MCF 10A (cell line): ENCODE results near the gene FAIM2. TPM values are rescaled to one million over a fixed set of nuclear protein-coding genes. Genes with fewer than 3 reads are reported as not detected.

Experiments
- BruUV-seq: library from RNA; stranded (reverse); fragments of 400-500 nt; replicated peaks from 2 replicates; lab custom pipeline; 2021; lab: Mats Ljungman, UMichigan
- CTCF ChIA-PET: fragments of 300-600 bp; sonication (Branson Sonifier 250); formaldehyde crosslinking; extraction: SDS; loops from one replicate; lab custom pipeline; 2021; ENCODE audit warnings: antibody characterized with exemption, inconsistent platforms; lab: Yijun Ruan, JAX
- POLR2A ChIA-PET: fragments of 300-600, 350-650 bp; sonication (Branson Sonifier 250); formaldehyde crosslinking; extraction: SDS; loops from one replicate; lab custom pipeline; 2020; ENCODE audit warnings: antibody characterized with exemption, inconsistent platforms; lab: Yijun Ruan, JAX
- DNase-seq: peaks from one replicate; pipeline ENCODE4 v3.0.0-alpha.2; 2018; ENCODE audit not compliant: unreplicated experiment
- H3K27ac Mint-ChIP-seq: one replicate; pipeline ENCODE4 v1.8.0; 2022; ENCODE audit warnings: mild to moderate bottlenecking, low read depth, mixed read lengths; ENCODE audit not compliant: unreplicated experiment
- H3K27me3 Mint-ChIP-seq: one replicate; pipeline ENCODE4 v1.8.0; 2022; ENCODE audit warnings: mixed read lengths; ENCODE audit not compliant: insufficient read depth, unreplicated experiment
- H3K36me3 Mint-ChIP-seq: one replicate; pipeline ENCODE4 v1.8.0; 2022; ENCODE audit warnings: mild to moderate bottlenecking, moderate library complexity, mixed read lengths; ENCODE audit not compliant: insufficient read depth, unreplicated experiment
- H3K4me1 Mint-ChIP-seq: one replicate; pipeline ENCODE4 v1.8.0; 2022; ENCODE audit warnings: mixed read lengths; ENCODE audit not compliant: insufficient read depth, unreplicated experiment
- H3K4me3 Mint-ChIP-seq: one replicate; pipeline ENCODE4 v1.8.0; 2022; ENCODE audit warnings: mild to moderate bottlenecking, moderate library complexity, mixed read lengths; ENCODE audit not compliant: unreplicated experiment
- H3K9me3 Mint-ChIP-seq: one replicate; pipeline ENCODE4 v1.8.0; 2022; ENCODE audit warnings: mixed read lengths; ENCODE audit not compliant: unreplicated experiment
- intact Hi-C: fragments of 100-400 bp; cut with micrococcal nuclease; formaldehyde crosslinking; loops from 2 replicates; pipeline ENCODE4 v1.14.1; 2022
- total RNA-seq: library from RNA; stranded (reverse); gene quantifications from 2 replicates; pipeline ENCODE4 v1.2.3, GENCODE V29; 2022
- TF ChIP-seq, protein P1 (sequence below): fragments of 200-600 bp; IDR thresholded peaks from one replicate; pipeline ENCODE4 v1.8.0; 2022; ENCODE audit warnings: antibody characterized with exemption, mild to moderate bottlenecking; ENCODE audit not compliant: unreplicated experiment

Gene FAIM2
- total RNA-seq, 1 experiment from 2014 or later: not detected

DNA sequence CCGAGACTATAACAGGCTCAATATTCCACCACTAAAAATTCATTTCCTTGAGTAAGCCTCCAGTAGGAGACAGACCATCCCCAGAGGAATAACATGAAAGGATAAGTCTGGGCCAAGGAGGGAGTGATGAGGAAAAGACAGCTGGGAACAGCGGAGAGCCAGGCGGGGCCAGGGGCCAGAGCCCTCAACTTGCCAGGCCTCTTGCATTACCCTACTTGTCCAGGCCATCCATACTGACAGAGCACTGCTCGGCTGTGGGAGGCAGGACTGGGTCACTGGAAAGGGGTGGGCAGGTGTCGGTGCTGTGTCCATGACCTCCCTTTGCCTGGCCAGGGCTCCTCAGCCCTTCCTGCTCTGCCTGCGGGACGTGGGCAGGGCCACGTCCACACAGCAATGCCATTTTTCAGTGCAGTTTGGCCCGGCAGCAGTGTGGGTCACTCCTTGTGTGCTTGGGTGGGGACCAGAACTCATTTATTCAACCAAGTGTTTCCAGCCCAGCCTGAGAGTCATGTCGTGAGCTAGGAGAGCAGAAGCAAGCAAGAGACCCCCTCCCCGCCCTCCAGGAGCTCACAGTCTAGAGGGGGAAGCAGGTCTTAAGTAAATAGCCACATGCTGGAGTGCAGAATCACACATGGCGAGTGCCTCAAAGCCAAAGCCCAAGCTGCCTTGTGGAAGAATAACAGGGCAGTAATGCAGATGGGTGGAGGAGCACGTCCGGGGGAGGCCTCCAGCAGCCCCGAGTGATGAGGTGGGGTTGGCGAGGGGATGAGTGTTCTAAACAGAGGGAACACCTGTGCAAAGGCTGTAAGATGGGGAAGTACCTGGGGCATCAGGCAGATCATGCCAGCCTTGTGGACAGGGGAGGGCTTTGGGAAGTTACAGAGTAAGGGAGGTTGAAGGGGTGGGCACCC lies 8.9 kb upstream of the FAIM2 start:
- BruUV-seq: no TSS peak
- H3K4me3 Mint-ChIP-seq: no peak overlapping the region
- H3K4me1 Mint-ChIP-seq: no peaks in the 10 kb centered on the region
- TF ChIP-seq, protein P1, sequence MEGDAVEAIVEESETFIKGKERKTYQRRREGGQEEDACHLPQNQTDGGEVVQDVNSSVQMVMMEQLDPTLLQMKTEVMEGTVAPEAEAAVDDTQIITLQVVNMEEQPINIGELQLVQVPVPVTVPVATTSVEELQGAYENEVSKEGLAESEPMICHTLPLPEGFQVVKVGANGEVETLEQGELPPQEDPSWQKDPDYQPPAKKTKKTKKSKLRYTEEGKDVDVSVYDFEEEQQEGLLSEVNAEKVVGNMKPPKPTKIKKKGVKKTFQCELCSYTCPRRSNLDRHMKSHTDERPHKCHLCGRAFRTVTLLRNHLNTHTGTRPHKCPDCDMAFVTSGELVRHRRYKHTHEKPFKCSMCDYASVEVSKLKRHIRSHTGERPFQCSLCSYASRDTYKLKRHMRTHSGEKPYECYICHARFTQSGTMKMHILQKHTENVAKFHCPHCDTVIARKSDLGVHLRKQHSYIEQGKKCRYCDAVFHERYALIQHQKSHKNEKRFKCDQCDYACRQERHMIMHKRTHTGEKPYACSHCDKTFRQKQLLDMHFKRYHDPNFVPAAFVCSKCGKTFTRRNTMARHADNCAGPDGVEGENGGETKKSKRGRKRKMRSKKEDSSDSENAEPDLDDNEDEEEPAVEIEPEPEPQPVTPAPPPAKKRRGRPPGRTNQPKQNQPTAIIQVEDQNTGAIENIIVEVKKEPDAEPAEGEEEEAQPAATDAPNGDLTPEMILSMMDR: no peak
- no peaks in the 10 kb centered on the region for H3K9me3 Mint-ChIP-seq
- H3K27ac Mint-ChIP-seq: no peak overlapping the region
- no peaks in the 10 kb centered on the region for H3K27me3 Mint-ChIP-seq
- intact Hi-C loops: no loop called here
- ChIA-PET CTCF (interaction anchor here (0.6 to 1.0 kb wide), 2 partner anchors 14 to 276 kb away, joined by 3 to 4 read pairs; no protein-coding TSS in a partner anchor), POLR2A (no interaction called here)
- no peak for DNase-seq
- H3K36me3 Mint-ChIP-seq: peaks cover 5% of the 10 kb centered on the region

GRCh38 chr12:49911213-49911605 lies 7.5 kb upstream of the FAIM2 start:
- Mint-ChIP-seq H3K4me3 (no peak overlapping the region), H3K9me3 (no peaks in the 10 kb centered on the region), H3K4me1 (no peaks in the 10 kb centered on the region), H3K27ac (no peak overlapping the region), H3K36me3 (peaks cover 5% of the 10 kb centered on the region), H3K27me3 (no peaks in the 10 kb centered on the region)
- TF ChIP-seq, protein P1: no peak
- intact Hi-C loops: no loop called here
- POLR2A ChIA-PET: no interaction called here
- BruUV-seq: no TSS peak
- CTCF ChIA-PET: no interaction called here
- DNase-seq: no peak

DNA sequence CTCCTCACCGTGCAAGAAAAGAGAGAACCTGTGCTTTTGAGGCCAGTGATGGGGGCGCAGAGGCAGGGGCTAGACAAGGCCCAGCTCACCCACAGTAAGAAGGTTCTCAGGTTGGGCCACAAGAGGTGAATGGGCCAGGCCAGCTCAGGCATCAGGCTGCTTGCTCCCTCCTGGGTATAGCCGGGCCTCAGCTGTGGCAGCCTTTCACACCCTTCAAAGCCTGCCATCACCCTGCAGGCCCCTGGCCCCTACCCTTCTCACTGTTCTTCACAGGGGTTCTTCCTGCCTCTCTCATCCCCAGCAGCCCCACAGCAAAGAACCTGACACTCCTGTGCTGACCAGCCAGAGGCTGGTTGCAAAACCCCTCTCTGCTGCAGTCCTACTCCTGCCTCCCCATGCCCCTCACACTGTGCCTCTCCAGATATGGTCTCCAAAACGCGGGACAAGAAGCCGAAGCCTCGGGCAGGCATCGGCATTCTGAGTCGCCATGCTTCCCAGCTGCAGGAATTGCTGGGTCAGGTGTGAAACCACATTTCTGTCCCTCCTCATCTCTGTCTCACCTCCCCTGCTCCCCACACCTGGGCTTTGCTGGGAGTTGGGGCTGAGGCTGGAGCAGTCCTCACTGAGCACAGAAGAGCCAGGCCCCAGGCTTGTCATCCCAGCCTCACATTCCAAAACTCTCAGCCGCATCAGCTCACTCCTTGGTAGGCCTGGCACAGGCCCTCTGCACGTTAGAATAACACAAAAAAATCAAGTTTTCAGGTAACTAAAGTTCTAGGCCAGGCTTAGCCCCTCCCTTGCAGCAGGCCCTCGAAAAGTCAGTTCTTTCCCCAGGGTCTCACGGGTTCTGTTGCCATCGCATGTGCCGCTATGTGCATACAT lies 6.9 kb upstream of the FAIM2 start:
- POLR2A ChIA-PET: interaction anchor here (1.0 kb wide), 1 partner anchor 27 kb away, joined by 3 read pairs; no protein-coding TSS in a partner anchor
- H3K4me1 Mint-ChIP-seq: no peaks in the 10 kb centered on the region
- H3K27me3 Mint-ChIP-seq: peaks cover 6% of the 10 kb centered on the region
- CTCF ChIA-PET: interaction anchor here (1.1 kb wide), 1 partner anchor 42 kb away, joined by 5 read pairs; no protein-coding TSS in a partner anchor
- H3K4me3 Mint-ChIP-seq: no peak overlapping the region
- TF ChIP-seq, protein P1: no peak
- H3K27ac Mint-ChIP-seq: no peak overlapping the region
- intact Hi-C loops: no loop called here
- no peaks in the 10 kb centered on the region for H3K9me3 Mint-ChIP-seq
- DNase-seq: no peak
- peaks cover 5% of the 10 kb centered on the region for H3K36me3 Mint-ChIP-seq
- no TSS peak for BruUV-seq

- H3K4me3 Mint-ChIP-seq: no peak overlapping the region
- no peaks in the 10 kb centered on the region for H3K9me3 Mint-ChIP-seq
- TF ChIP-seq, protein P1: no peak
- DNase-seq: peak; percentile 92
- POLR2A ChIA-PET: interaction anchor here (0.6 to 1.0 kb wide), 2 partner anchors 23 to 28 kb away, joined by 3 read pairs; no protein-coding TSS in a partner anchor
- no TSS peak for BruUV-seq
- H3K27ac Mint-ChIP-seq: no peak overlapping the region
- peaks cover 5% of the 10 kb centered on the region for H3K36me3 Mint-ChIP-seq
- intact Hi-C loops: no loop called here
- H3K4me1 Mint-ChIP-seq: no peaks in the 10 kb centered on the region
- CTCF ChIA-PET: interaction anchor here (1.1 kb wide), 1 partner anchor 42 kb away, joined by 5 read pairs; no protein-coding TSS in a partner anchor
- H3K27me3 Mint-ChIP-seq: peaks cover 14% of the 10 kb centered on the region
These were observed 6.1 kb upstream of the FAIM2 start for GRCh38 chr12:49909826-49910225.
